ENCODE data around the gene TXNL4A.

DNA sequence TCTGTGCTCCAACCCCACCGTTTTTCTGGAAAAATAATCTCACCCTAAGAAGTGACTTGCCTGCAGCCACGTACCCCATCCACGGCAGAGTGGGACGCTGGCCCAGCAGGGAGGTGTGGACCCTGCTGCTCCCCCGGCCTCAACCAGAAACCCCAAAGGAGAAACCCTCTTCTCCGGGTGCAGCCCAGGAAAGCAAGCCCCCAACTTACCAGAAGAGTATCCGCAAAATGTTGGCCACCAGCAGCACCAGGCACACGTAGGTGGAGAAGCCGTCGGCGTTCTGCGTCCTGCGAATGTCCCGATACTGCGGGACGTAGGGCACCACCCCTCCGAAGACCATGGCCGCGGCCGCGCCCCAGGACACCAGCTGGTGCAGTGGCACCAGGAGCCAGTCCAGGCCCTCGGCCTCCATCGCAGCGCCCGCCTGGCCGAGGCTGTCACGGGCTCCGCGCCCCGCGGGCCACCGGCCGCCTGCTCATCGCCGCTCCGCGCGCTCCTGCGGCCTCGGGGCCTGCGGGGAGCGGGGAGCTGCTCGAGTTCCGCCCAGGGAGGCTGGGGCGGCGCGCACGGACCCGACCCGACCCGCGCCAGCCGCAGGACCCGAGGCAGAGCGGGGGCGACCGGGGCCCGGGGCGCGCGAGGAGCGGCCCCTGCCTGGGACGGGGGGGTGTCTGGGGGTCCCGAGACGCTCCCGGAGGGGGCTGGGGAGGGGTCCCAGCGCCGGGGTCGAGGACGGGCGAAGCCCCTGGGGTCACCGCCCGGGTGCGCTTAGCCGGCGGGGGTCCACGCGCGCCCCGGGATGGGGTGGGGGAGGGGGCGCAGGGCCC, 37.6 kb downstream of the TXNL4A start:
- TF ChIP-seq, protein P1, sequence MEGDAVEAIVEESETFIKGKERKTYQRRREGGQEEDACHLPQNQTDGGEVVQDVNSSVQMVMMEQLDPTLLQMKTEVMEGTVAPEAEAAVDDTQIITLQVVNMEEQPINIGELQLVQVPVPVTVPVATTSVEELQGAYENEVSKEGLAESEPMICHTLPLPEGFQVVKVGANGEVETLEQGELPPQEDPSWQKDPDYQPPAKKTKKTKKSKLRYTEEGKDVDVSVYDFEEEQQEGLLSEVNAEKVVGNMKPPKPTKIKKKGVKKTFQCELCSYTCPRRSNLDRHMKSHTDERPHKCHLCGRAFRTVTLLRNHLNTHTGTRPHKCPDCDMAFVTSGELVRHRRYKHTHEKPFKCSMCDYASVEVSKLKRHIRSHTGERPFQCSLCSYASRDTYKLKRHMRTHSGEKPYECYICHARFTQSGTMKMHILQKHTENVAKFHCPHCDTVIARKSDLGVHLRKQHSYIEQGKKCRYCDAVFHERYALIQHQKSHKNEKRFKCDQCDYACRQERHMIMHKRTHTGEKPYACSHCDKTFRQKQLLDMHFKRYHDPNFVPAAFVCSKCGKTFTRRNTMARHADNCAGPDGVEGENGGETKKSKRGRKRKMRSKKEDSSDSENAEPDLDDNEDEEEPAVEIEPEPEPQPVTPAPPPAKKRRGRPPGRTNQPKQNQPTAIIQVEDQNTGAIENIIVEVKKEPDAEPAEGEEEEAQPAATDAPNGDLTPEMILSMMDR (IDR thresholded peaks at IDR 0.05; ENCODE audit: low read length), result no peak
- TF ChIP-seq EZH2phosphoT487 (IDR thresholded peaks at IDR 0.05; ENCODE audit: low read length), result no peak
